ENCODE data around the gene C15orf39.
A peak's percentile ranks its signal among the peaks of the same experiment; 100 is the strongest.

The C15orf39 gene

DNA sequence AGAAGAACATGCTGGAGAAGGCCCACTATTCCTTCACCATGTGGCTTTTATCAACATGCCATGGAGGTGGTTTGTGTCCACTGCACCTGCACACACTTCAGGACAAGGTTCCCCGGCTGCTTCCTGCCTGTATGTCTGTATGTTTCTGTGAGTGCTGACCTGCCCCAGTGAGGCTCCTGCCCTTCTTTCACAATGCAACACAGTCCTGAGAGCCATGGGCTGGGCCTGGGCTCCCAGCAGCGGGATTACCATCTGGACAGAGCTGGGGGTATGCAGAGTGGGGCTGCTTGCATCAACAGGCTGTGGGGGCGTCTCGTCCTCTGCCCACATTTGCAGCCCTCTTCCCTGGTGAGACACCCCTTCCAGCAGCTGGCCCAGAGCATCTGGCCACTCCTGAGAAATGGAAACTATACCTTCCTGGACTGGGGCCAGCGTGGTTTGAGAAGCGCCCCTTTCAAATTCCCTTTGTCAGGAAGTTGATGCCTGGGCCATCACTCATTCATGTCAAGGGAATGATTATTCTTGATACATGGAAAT is 29.3 kb upstream of the C15orf39 start:
- no peak for DNase-seq (ENCODE audit: low spot score)

DNA sequence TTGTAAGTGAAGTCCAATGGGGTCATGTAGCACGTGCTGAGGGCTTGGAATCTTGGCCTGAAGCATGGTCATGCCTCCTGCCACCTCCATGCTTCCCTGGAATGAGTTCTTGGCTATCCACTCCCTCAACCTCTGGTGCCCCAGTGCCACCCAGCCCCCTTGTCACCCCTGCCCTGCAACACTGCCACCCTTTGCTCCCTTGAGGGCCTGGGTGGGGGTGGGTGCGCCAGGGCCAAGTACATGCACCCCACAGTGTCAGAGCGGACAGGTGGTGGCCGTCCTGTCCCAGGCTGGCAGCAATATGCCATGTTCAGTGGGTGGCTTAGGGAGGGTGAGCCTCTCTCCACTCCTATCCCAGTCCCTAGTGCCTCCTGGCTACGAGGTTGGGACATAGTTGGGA is 27.6 kb upstream of the C15orf39 start:
- no peak for DNase-seq (ENCODE audit: low spot score)

DNA sequence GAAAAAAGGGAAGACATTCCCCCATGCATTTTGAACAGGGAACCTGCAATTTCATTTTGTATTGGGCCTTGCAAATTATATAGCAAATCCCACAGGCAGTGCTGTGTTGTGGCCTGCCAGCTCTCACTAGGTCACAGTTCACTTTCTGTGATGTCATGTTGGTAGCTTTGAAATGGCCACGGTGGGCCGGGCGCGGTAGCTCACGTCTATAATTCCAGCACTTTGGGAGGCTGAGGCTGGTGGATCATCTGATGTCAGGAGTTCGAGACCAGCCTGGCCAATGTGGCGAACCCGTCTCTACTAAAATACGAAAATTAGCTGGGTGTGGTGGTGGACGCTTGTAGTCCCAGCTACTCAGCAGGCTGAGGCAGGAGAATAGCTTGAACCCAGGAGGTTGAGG is 27.0 kb upstream of the C15orf39 start:
- no peak for DNase-seq (ENCODE audit: low spot score)

DNA sequence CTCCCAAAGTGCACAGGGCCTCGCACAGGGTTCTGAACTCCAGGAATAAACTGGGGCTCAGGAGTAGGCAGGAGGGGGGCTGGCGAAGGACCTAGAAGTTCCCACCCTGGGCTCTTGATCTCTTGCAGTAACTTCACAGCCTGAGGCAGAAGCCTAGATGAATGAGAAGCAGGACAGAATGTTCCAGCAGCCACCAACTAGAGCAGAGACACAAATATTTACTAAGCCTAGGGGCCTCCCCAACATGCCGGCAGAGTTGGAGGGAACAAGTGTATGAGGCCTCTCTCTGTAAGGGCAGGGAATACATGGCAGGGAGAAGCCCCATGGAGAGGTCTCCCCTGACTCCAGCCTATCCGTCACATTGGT is 25.3 kb upstream of the C15orf39 start:
- DNase-seq (ENCODE audit: low spot score), result no peak

DNA sequence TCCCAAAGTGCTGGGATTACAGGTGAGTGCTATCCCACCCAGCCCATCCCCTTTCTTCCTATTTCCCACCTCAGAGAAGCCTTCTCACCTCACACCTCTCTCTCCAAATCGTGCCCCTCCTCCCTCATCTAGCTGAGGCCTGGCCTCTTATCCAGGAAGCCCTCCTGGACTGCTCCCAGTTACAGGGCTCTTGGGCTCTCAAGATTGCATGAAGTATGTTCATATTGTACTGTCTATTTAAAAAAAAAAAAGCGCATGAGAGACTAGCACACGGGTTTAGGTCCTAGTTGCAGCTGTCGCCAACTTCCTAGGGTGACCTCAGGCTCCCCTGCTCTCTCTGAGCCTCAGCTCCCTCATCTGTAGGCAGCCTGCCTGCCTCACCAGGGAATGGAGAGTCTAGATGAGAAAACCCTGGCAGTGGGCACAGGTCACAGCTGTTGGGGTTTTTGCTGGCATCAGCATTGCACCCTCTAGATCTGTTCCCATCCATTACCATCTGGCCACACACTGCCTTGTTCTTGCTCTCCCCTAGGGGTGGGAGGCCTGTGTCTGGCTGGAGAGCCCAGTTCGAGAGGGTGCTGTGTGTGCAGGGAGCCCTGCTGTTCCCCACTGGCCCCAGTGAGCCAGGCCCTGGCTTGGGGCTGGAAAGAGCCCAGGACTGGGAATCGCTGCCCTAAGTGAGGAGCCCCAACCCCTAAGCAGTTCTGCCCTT is 24.2 kb upstream of the C15orf39 start:
- peak; percentile 62 for DNase-seq (ENCODE audit: low spot score)

DNA sequence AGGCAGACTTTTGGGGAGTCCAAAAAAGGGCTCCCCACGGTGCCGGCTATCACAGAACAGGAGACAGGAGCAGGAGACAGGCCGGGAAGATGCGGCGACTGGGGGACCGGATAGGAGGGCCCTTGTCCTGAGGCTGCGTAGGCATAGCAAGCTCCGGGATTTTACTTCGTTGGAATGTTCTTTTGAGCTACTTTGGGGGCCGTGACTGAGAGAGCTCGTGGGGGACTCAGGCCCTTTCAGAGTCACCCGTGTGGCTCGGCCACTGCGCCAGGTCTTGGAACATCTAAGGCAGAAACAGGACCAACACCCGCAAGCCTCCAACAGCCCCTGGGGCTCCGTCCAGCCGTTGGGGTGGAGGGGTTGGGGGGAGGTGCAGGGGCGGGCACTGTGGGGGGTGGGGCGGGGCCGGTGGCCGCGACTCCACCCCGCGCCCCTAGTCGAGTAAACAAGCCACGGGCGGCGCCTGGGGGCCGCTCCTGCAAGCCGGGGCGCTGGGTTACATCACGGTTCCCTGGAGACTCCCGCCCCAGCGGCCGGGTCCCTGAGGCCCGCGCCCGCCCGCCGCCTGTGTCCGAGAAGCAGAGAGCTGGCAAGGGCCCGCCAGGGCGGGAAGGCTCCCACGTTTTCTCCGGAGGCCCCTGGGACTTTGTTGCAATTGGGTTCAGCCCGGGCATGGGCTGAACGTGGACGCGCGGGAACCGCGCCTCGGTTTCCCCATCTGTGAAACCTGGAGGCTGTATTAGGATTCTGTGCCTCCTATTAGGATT is 23.3 kb upstream of the C15orf39 start:
- DNase-seq (ENCODE audit: low spot score), result peak; percentile 81

DNA sequence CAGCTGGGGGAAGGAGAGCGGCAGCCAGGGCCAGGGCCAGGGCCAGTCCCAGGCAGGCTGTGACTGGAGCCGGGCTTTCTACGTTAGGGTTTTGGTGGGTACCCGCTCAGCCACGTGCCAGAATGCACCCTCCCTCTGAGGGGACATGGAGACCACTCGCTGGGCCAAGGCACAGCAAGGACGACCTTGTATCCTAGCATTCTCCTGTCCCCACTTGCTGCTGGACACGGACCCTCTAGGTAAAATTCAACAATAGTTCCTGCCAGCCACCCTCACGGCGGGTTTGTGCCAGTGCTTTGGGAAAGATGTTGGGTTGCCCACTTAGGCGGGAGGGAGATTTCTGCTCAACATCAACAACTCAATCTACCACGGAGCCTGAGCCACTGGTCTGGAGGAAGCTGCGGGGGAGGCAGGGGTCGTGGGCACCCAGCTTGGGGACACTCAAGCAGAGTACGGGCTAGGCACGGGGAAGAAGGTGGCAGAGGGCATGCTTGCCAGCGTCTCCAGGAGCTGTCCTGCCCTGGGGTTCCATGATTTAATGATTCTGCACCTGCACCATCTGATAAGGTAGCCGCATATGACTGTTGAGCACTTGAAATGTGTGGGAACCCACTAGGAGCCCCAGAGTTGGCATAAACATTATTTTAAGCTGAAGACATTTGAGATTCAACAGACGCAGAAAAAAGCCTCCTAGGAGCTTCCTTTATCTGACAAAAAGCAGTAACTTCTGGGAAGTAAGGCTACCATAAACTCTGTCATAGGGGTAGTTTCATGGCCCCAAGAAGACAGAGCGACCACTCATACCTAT is 22.5 kb upstream of the C15orf39 start:
- no peak for DNase-seq (ENCODE audit: low spot score)

DNA sequence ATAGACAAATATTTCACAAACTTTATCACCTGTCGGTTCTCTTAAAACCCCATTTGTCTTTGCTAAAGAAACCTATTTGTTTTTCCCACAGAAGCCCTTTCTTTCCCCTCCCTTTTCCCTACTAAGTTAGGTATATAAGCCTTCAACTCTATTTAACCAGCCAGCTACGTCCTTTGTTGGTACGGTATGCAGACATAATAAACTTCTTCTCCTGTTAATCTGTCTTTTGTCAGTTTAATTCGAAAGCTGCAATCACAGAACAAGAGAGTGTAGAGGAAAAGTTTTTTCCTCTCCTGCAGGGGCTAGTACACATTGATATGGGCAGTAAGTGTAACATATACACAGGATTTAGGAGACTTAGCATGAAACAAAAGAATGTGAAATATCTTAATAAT is 21.9 kb upstream of the C15orf39 start:
- no peak for DNase-seq (ENCODE audit: low spot score)

DNA sequence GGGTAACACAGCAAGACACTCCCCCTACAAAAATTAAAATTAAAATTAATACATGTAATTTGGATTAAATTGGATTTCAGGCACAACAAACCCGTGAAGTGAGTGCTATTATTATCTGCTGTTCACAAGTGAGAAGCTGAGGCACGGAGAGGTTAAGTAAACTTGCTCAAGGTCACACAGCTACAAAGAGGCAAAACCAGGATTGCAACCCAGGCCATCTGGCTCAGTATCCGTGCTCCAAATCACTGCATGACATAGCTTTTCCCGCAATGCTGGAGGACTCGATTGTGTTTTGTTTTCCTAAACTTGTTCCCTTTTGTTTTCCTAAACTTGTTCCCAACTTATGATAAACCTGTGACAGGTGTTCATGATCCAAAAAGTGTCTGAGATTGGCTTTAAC is 19.9 kb upstream of the C15orf39 start:
- DNase-seq (ENCODE audit: low spot score), result no peak

DNA sequence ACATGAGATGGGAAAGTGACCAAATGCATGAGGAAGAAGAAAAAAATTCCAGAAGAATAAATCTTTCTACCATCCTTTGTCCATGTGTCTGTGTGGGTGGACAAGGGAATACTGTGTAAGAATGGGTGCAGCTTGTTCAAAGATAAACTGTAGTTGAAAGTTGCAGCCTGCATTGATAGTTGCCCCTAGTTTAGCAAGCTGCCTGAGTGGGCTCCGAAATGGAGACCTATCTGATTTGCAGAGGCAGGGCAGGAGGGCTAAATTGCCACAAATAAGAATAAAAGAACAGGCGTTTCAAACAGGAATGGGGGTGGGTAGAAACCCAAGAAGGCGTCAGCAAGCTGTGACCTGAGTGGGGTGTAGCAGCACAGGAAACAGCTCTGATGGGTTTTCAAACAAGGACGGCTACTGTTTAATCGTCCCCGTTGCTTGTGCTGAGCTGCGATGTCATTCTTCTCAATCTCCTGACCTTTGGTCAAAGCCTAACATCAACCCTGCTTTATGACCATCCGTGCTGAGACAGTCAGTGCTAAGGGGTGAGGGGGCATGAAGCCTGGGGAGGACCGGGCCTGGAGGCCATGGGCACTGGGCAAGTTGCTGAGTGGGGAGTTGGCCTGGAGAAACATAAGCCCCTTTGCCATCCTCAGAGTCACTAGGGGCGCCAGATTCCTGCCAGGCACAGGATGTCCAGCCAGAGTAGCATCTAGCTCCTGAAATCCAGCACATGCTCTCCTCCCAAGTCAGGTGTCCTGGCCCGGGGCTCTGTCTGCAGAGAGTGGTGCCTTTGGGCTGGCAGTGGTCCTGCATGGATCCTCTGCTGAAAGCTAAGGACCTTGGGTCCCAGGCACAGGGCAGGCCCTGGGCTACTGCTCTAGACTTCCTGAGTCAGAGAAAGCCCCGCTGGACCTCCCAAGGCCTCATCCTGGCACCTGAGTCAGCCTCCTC is 19.2 kb upstream of the C15orf39 start:
- DNase-seq (ENCODE audit: low spot score), result peak; percentile 86

DNA sequence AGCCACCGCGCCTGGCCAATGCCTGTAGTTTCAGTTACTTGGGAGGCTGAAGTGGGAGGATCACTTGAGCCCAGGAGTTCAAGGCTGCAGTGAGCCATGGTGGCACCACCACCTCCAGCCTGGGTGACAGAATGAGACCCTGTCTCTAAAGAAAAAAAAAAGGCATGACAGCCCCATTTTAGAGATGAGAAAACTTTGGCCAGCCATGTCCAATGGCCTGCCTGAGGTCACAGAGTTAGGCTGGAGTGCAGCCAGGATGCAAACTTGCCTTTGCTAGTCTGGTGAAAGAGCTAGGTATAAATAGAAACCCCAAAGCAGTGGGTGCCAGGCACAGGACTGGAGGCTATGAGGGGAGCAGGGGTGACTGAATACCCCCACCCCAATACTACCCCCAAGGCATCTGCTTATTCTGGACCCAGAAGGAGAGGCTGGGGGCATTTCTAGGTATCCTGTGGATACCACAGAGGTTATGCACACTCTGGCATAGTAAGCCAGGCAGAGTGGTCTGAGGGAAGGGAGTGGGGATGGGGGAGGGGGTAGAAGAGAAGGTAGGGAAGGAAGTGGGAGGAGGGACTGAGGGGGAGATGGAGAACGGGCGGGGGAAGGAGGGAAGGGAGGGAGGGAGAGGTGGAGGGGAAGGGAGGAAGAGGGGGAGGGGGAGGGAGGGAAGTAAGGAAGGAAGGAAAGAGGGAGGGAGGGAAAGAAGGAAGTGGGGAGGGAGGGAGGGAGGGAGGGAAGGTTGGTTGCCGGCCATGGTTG is 16.2 kb upstream of the C15orf39 start:
- no peak for DNase-seq (ENCODE audit: low spot score)

DNA sequence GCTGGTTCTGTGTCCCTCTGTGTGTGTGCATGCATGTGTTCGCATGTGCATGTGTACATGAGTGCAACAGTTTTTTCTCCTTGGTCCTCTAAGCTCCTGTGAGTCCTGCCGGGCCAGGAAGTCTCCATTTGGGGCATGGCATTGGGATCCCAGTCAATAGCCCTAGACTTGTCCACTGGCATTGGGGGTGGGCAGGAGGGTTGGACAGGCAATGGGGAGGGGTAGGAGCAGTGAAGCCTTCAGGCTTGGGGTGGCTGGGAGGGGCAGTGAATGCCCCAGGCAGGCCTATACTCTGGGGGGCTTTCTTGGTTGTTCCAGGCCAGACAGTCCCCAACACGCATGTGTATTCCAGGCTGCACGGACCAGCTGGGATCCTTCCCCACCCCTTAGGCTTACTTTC is 15.6 kb upstream of the C15orf39 start:
- DNase-seq (ENCODE audit: low spot score), result no peak

DNA sequence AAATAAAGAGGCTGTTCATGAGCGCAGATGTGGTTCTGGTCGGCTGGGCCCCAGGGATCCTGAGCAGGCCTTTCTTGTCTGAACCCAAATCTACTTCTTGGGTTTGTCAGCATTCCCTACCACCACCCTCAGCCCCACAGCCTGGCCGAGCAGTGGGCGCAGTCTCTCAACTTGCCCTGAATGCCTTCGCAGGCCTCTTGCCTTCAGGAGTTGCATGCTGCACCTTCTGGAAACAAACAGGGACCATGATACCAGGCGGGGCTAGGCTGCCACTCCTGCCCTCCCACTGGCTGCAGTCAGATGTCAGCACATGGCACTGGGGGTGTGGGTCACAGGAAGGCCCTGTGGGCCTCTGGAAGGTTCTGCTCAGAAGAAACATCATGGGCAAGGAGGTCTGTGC is 13.2 kb upstream of the C15orf39 start:
- no peak for DNase-seq (ENCODE audit: low spot score)

DNA sequence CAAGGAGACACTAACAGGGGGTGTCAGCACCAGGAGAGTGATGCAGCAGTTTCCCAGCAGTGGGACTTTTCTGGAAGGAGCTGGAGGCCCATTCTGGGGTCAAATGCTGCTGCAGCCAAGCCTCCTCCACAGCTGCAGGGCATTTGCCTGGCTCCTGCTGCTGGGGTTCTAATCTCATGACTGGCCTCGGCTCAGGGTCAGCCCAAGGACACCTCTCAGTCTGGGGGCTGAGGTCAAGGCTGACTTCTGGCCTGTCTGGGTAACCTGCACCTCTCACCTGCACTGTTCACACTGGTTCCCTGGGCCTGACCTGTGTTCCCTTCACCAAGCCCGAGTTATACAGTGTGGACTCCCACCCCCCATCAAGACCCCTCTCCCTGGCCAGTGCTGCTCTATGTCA is 10.4 kb upstream of the C15orf39 start:
- DNase-seq (ENCODE audit: low spot score), result no peak

DNA sequence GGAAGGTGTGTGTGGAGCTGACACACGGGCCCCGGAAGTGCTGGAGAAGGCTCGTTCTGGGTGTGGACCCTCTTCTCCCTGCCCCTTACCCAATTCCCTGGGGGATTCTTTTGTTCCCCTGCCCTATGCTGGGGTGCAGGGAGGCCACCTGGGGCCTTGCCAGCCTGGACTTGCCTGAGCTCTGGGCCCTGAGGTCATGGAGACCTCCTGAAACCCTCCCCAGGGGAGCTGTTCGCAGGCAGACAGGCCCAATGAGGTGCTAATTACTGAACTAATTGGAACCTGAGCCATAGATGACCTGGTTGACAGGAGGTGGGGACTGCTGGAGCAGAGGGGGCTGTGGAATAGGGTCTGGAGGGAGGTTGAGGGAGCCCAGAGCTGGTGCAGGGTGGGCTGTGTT is 9.4 kb upstream of the C15orf39 start:
- DNase-seq (ENCODE audit: low spot score), result no peak

DNA sequence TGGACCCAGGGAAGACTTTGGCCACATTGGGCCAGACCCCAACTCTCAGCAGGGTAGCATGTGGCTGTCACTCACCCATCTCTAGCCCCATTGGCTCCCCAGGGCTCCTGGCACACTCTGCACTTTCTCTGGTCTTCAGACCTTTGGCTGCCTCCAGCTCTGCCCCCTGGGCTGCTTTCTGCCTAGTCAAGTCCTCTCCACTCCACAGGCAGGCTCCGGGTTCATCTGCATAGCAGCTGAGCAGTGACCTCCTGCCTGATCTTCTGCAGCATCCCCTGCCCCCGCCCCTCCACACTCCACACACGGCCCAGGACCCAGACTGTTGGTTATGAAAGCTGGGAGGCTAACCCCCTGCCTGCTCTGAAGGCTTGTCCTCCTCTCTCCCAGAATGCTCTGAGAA is 8.4 kb upstream of the C15orf39 start:
- DNase-seq (ENCODE audit: low spot score), result no peak

DNA sequence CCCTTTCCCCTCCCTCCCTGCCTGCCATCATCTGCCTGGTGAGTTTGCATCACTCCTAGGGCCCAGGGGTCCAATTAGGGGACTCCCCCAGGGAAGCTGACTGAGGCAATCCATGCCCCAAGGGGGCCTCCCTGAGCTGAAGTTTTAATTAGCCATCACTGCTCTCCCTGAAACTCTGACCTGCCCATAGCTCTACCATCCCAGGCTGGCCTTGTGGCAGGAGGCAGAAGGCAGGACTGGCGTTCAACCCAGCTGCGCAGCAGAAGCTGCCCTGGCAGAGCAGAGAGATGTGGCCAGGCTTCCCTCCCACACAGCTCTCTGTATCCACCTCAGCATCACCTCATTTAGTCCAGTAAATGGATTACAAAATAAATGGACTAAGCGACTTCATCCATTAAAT is 7.7 kb upstream of the C15orf39 start:
- no peak for DNase-seq (ENCODE audit: low spot score)

DNA sequence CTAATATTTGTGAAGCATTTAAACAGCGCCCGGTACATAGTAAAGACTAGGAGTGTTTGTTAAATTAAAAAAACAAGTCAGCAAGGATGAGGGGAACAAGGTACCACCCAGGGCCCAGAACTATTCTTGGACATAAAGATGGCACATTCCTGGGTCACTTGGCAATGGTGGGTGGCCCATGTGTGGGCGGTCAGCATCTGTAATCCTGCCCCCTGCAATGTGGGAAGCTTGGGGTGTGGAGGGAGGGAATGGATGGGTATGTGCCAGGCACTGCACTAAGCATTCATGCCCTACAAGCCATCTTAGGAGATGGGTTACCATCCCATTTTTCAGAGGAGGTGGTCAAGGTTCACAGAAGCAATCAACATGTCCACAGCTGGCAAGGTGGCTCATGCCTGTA is 7.3 kb upstream of the C15orf39 start:
- DNase-seq (ENCODE audit: low spot score), result no peak

DNA sequence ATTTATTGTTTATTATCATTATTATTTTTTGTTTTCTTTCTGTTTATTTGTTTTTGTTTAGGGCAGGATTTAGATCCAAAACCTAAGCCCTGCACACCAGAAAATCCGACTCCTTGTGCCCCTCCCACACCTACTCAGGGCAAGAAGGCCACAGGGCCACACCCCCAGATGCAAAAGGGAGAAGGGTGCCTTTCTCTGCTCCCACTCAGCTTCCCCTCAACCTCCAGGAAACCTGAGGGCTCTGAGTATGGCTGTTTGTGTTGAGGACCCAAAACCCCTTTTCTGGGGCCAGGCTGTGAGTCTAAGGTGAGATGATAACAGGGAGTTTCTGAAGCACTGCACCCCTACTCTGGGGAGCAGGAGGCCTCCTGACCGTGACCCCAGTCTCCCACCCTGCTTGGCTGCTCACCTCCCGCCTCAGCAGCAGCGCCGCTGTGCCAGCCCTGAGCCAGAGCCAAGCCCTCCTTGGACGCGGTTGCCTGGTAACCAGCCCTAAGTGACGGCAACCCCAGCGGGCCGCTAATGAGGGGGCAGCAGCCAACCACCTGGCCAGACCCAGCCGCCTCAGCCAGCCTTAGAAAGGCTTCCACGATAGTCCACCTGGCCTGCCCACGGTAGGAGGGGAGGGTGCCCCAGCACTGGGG is 6.4 kb upstream of the C15orf39 start:
- no peak for DNase-seq (ENCODE audit: low spot score)

DNA sequence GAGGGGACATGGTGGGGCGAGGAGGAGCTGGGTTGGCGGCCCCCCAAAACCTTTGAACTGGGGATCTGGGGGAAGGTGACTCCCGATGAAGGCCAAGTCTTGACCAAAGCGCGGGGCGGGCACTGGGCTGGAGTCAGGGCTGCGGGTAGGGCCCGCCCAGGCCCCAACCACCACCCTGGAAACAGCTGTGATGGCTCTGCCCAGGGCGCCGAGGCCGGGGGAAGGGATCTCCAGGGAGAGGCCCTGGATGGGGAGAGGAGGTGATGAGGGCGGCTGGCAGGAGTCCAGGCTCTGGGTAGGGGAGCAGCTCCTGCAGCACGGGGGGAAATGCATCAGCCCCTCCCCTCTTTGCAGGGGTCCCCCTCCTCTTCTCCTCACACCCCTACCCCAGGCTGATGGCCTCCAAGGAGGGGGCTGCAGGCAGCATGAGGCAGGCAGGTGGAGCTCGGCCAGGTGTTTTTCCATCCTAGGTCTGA is 5.9 kb upstream of the C15orf39 start:
- DNase-seq (ENCODE audit: low spot score), result no peak
